Effector memory CD8-positive, alpha-beta T cell (primary cell): Measurements from ENCODE around the gene OVCH1.
"Not testable (repeated sequence)": the region's sequence is repeated elsewhere in the genome, so short reads cannot be mapped to it uniquely, and the experiment has no call there.

Experiments used
- ATAC-seq: fragments of 150-1000 bp; cut with Tn5 transposase; replicated peaks from 2 replicates; pipeline ENCODE4 v1.10.0; 2021; ENCODE audit warnings: mild to moderate bottlenecking, moderate library complexity
- DNase-seq, 3 experiments: peaks; one replicate each; pipeline ENCODE4 v3.0.0; 2021
- H3K27ac Mint-ChIP-seq, 2 donors: one replicate each; pipeline ENCODE4 v1.8.0; 2022; ENCODE audit warnings: mild to moderate bottlenecking in 2 of 2, mixed read lengths in 2 of 2, moderate library complexity in 2 of 2
- H3K27me3 Mint-ChIP-seq, 2 donors: one replicate each; pipeline ENCODE4 v1.8.0; 2022; ENCODE audit warnings: mixed read lengths in 2 of 2
- H3K36me3 Mint-ChIP-seq: one replicate; pipeline ENCODE4 v1.8.0; 2022; ENCODE audit warnings: mild to moderate bottlenecking, moderate library complexity, mixed read lengths; ENCODE audit not compliant: insufficient read depth
- H3K4me1 Mint-ChIP-seq, 2 donors: one replicate each; pipeline ENCODE4 v1.8.0; 2022; ENCODE audit warnings: low read depth in 2 of 2, mixed read lengths in 2 of 2
- H3K4me3 Mint-ChIP-seq, 2 donors: one replicate each; pipeline ENCODE4 v1.8.0; 2022; ENCODE audit warnings: mild to moderate bottlenecking in 2 of 2, mixed read lengths in 2 of 2, moderate library complexity in 2 of 2
- H3K9me3 Mint-ChIP-seq, 2 donors: one replicate each; pipeline ENCODE4 v1.8.0; 2022; ENCODE audit warnings: mixed read lengths in 2 of 2

OVCH1 gene

GRCh38 chr12:29425722-29426121 is 71.8 kb downstream of the OVCH1 start:
- ATAC-seq (no peak), DNase-seq (no peak)
- Mint-ChIP-seq H3K27ac (no peak overlapping the region), H3K9me3 (no peaks in the 10 kb centered on the region), H3K27me3 (peaks cover 26 to 27% of the 10 kb centered on the region in 2 donors), H3K36me3 (no peaks in the 10 kb centered on the region), H3K4me3 (no peak overlapping the region), H3K4me1 (no peaks in the 10 kb centered on the region)

DNA sequence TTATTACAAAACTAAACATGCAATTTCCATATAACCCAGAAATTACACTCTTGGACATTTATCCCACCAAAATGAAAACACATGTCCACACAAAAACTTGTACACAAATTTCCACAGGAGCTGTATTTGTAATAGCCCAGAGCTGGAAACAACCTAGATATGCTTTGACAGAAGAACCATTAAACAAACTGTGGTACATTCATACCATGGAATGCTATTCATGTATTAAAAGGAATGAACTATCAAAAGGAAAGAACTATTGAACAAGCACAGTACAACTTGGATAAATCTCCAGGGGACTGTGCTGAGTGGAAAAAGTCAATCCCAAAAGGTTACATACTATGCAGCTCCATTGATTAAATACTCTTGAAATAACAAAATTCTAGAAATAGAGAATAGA is 80.7 kb downstream of the OVCH1 start:
- no peaks in the 10 kb centered on the region for H3K36me3 Mint-ChIP-seq
- no peaks in the 10 kb centered on the region for H3K4me1 Mint-ChIP-seq
- peaks cover 38 to 44% of the 10 kb centered on the region in 2 donors for H3K27me3 Mint-ChIP-seq
- ATAC-seq (no peak), DNase-seq (no peak)
- no peak overlapping the region for H3K4me3 Mint-ChIP-seq
- no peak overlapping the region for H3K27ac Mint-ChIP-seq
- H3K9me3 Mint-ChIP-seq: no peaks in the 10 kb centered on the region

DNA sequence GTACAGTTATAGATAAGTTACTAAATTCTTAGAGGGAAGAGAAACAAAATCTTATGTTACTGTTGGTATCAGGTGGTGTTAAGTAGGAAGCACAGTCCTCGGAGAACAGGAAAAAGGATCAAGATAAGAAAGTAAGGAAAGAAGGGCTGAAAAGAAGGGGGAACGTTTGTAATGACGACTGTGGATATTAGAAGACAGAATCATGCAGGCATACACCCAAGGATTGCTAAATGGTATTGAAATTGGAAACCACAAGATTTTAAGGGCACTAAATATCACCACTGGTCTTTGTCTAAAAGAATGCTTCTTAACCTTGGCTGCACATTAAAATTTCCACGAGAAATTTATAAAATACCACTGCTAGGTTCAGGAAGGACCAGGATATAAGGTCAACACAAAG is 82.4 kb downstream of the OVCH1 start:
- no peaks in the 10 kb centered on the region for H3K4me1 Mint-ChIP-seq
- H3K4me3 Mint-ChIP-seq: no peak overlapping the region
- no peak overlapping the region for H3K27ac Mint-ChIP-seq
- DNase-seq: no peak
- H3K27me3 Mint-ChIP-seq: peaks cover 42 to 47% of the 10 kb centered on the region in 2 donors
- H3K36me3 Mint-ChIP-seq: no peaks in the 10 kb centered on the region
- H3K9me3 Mint-ChIP-seq: no peaks in the 10 kb centered on the region
- no peak for ATAC-seq

GRCh38 chr12:29414368-29414767 is 83.1 kb downstream of the OVCH1 start:
- Mint-ChIP-seq H3K4me1 (no peaks in the 10 kb centered on the region), H3K4me3 (no peak overlapping the region), H3K27ac (no peak overlapping the region), H3K36me3 (no peaks in the 10 kb centered on the region), H3K27me3 (peaks cover 44 to 53% of the 10 kb centered on the region in 2 donors), H3K9me3 (no peaks in the 10 kb centered on the region)
- no peak for ATAC-seq
- DNase-seq: no peak

DNA sequence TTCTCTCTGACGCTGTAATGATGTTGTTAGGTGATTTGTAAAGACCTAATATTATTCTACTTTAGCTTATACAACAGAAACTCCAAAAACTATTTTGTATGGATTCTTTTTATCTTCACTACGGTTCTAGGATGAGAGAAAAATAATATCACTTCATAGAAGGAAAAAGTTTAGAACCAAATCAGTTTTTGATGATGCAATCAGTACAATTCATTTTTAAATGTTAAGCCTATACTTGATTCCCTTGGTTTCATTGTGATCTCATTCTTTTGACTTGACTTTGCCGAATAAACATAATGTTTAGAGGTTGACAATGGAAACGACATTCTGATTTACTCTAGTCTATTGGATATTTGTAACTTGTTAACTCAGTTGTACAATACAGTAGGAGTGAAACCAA is 91.9 kb downstream of the OVCH1 start:
- Mint-ChIP-seq H3K4me3 (no peak overlapping the region), H3K27ac (no peak overlapping the region), H3K36me3 (no peaks in the 10 kb centered on the region), H3K4me1 (no peaks in the 10 kb centered on the region), H3K27me3 (peaks cover 15 to 25% of the 10 kb centered on the region in 2 donors), H3K9me3 (no peaks in the 10 kb centered on the region)
- no peak for DNase-seq
- ATAC-seq: no peak

- Mint-ChIP-seq H3K27ac (no peak overlapping the region), H3K27me3 (peaks cover 8 to 18% of the 10 kb centered on the region in 2 donors), H3K36me3 (no peaks in the 10 kb centered on the region), H3K4me3 (no peak overlapping the region), H3K4me1 (no peaks in the 10 kb centered on the region), H3K9me3 (no peaks in the 10 kb centered on the region)
- ATAC-seq (no peak), DNase-seq (no peak)
Measured at GRCh38 chr12:29403991-29404390, 93.5 kb downstream of the OVCH1 start.

- DNase-seq (no peak), ATAC-seq (no peak)
- H3K27me3 Mint-ChIP-seq: peaks cover 8 to 27% of the 10 kb centered on the region in 2 donors
- no peaks in the 10 kb centered on the region for H3K36me3 Mint-ChIP-seq
- H3K9me3 Mint-ChIP-seq: no peaks in the 10 kb centered on the region
- H3K4me1 Mint-ChIP-seq: no peaks in the 10 kb centered on the region
- H3K4me3 Mint-ChIP-seq: no peak overlapping the region
- no peak overlapping the region for H3K27ac Mint-ChIP-seq
Measured at GRCh38 chr12:29402437-29402836, 95.0 kb downstream of the OVCH1 start.

DNA sequence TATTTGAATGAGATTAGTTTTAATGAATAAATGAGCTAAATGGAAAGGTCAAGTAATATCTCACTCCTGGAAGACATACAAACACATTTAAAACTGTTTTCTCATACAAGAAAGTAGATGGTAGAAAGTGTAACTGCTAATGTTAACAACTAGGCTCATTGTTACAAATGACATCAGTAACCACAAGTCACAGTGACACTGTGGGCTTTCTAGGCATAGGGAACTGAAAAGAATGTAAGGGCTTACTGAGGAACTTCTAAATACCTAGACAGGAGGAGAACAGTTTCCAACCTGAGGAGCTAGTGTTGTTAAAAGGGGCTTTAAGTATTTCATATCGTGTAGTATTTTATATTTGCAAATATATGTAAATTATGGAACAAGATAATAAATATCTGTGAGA is 99.0 kb downstream of the OVCH1 start:
- Mint-ChIP-seq H3K4me3 (no peak overlapping the region), H3K4me1 (no peaks in the 10 kb centered on the region), H3K9me3 (no peaks in the 10 kb centered on the region), H3K27ac (no peak overlapping the region), H3K27me3 (peaks cover 0 to 34% of the 10 kb centered on the region in 2 donors), H3K36me3 (no peaks in the 10 kb centered on the region)
- ATAC-seq (no peak), DNase-seq (no peak)

DNA sequence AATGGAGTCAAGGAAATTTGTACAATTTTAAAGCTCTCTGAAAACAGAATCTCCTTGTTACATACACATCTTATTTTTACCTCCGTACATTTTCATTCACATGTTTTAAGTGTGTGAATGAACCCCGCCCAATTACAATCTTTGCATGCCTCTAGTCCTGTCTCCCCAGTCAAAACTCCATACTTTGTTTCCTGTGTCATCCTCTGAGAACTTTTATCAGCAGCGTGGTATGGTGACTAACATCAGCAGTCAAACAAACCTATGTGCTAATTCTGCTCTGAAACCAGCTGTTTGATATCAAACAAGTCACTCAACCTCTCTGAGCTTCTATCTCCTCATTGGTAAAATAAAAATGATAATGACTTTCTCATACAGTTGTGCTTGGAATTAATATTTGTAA is 100.7 kb downstream of the OVCH1 start:
- Mint-ChIP-seq H3K4me3 (no peak overlapping the region), H3K4me1 (no peaks in the 10 kb centered on the region), H3K27me3 (peaks cover 0 to 31% of the 10 kb centered on the region in 2 donors), H3K36me3 (no peaks in the 10 kb centered on the region), H3K27ac (no peak overlapping the region), H3K9me3 (no peaks in the 10 kb centered on the region)
- DNase-seq (no peak), ATAC-seq (no peak)

- Mint-ChIP-seq H3K27me3 (peaks cover 0 to 31% of the 10 kb centered on the region in 2 donors), H3K9me3 (no peaks in the 10 kb centered on the region)
- no peak for ATAC-seq
Measured at GRCh38 chr12:29395356-29395755, 102.1 kb downstream of the OVCH1 start.

GRCh38 chr12:29390419-29390818 is 107.1 kb downstream of the OVCH1 start:
- ATAC-seq: peak; percentile 87
- H3K4me1 Mint-ChIP-seq: peaks cover 14 to 15% of the 10 kb centered on the region in 2 donors
- peak overlapping the region; percentile 81 to 86 for H3K27ac Mint-ChIP-seq
- not testable (repeated sequence) for H3K36me3 Mint-ChIP-seq, H3K9me3 Mint-ChIP-seq, H3K27me3 Mint-ChIP-seq
- DNase-seq: peak in 1 of 3 experiments; percentile 6
- peak overlapping the region; percentile 34 to 38 for H3K4me3 Mint-ChIP-seq

More at GRCh38 chr12:29395356-29395755, 102.1 kb downstream of the OVCH1 start:
- DNase-seq: no peak
- no peak overlapping the region for H3K4me3 Mint-ChIP-seq
- H3K27ac Mint-ChIP-seq: no peak overlapping the region
- peaks cover 9 to 10% of the 10 kb centered on the region in 2 donors for H3K4me1 Mint-ChIP-seq
- no peaks in the 10 kb centered on the region for H3K36me3 Mint-ChIP-seq

- Mint-ChIP-seq H3K4me1 (peaks cover 14 to 15% of the 10 kb centered on the region in 2 donors), H3K27ac (peak overlapping the region; percentile 31 to 81), H3K36me3 (no peaks in the 10 kb centered on the region), H3K9me3 (no peaks in the 10 kb centered on the region), H3K27me3 (peaks cover 0 to 5% of the 10 kb centered on the region in 2 donors), H3K4me3 (peak overlapping the region in 1 of 2 donors; percentile 6)
- ATAC-seq: no peak
- DNase-seq: no peak
Measured at GRCh38 chr12:29389295-29389919, 108.1 kb downstream of the OVCH1 start.

GRCh38 chr12:29386084-29386680 is 111.3 kb downstream of the OVCH1 start:
- H3K4me1 Mint-ChIP-seq: peaks cover 17 to 19% of the 10 kb centered on the region in 2 donors
- not testable (repeated sequence) for DNase-seq, H3K36me3 Mint-ChIP-seq, H3K9me3 Mint-ChIP-seq, H3K27ac Mint-ChIP-seq, ATAC-seq, H3K4me3 Mint-ChIP-seq, H3K27me3 Mint-ChIP-seq

- H3K4me1 Mint-ChIP-seq: peaks cover 10 to 13% of the 10 kb centered on the region in 2 donors
- not testable (repeated sequence) for ATAC-seq, H3K9me3 Mint-ChIP-seq, H3K27me3 Mint-ChIP-seq, H3K4me3 Mint-ChIP-seq, DNase-seq, H3K27ac Mint-ChIP-seq
- peaks cover 18% of the 10 kb centered on the region for H3K36me3 Mint-ChIP-seq
Measured at GRCh38 chr12:29385194-29385593, 112.3 kb downstream of the OVCH1 start.
